HepG2 (cell line): ENCODE results near the gene MAIP1. TPM values are rescaled to one million over a fixed set of nuclear protein-coding genes. Genes with fewer than 3 reads are reported as not detected.

Experiments used
- ATAC-seq: fragments of 200-7000 bp; cut with Tn5 transposase; 3 replicates; pipeline ENCODE4 v1.9.1; 2020; ENCODE audit warnings: mild to moderate bottlenecking, moderate library complexity
- BruUV-seq: library from RNA; stranded (reverse); fragments of 400-500 nt; replicated peaks from 2 replicates; lab custom pipeline; 2021; lab: Mats Ljungman, UMichigan
- CTCF ChIA-PET: fragments of 300-600 bp; formaldehyde crosslinking; extraction: SDS; loops from one replicate; lab custom pipeline; 2021; ENCODE audit warnings: low total read pairs, inconsistent platforms, low intra/inter-chr PET ratio; lab: Yijun Ruan, JAX
- POLR2A ChIA-PET: fragments of 350-600 bp; sonication (Branson Sonifier 250); formaldehyde crosslinking; loops from one replicate; lab custom pipeline; 2020; ENCODE audit warnings: antibody characterized with exemption, inconsistent platforms; lab: Yijun Ruan, JAX
- DNase-seq: peaks from one replicate; pipeline ENCODE4 v3.0.0-alpha.2; 2015; ENCODE audit warnings: low spot score
- FAIRE-seq: peaks from 3 replicates; lab custom pipeline; 2011; peaks lifted over from hg19 to GRCh38; lab: Jason Lieb, UNC
- H2AFZ ChIP-seq: one replicate; pipeline ENCODE4 v1.6.1; 2011; ENCODE audit warnings: low read length, inconsistent platforms
- H3K27ac ChIP-seq: fragments of 300-600 bp; 3 replicates; pipeline ENCODE4 v1.8.0; 2011; ENCODE audit warnings: mixed run types, mild to moderate bottlenecking, mixed read lengths, low read length, inconsistent platforms; ENCODE audit not compliant: insufficient read depth; ENCODE audit errors: extremely low read length
- H3K27me3 ChIP-seq, 2 experiments: fragments of 200-600 bp in 1 of 2; 2 replicates in 1 of 2; 3 replicates in 1 of 2; pipeline versions ENCODE4 v1.6.0 to v1.8.0; 2011; ENCODE audit warnings: low read length in 2 of 2, mild to moderate bottlenecking in 2 of 2, moderate library complexity in 2 of 2, inconsistent platforms in 1 of 2; ENCODE audit not compliant: insufficient read depth in 2 of 2, control insufficient read depth in 1 of 2
- H3K36me3 ChIP-seq, 2 experiments: fragments of 200-600 bp in 1 of 2; replicated peaks in 1 of 2; 2 replicates in 1 of 2; 3 replicates in 1 of 2; pipeline versions ENCODE4 v1.5.1 to v1.8.0; 2011; ENCODE audit warnings: low read length in 2 of 2, inconsistent platforms in 1 of 2; ENCODE audit not compliant: insufficient read depth in 2 of 2, control insufficient read depth in 1 of 2
- H3K4me1 ChIP-seq: 2 replicates; pipeline ENCODE4 v1.5.1; 2012; ENCODE audit warnings: low read length, inconsistent platforms; ENCODE audit not compliant: insufficient read depth
- H3K4me2 ChIP-seq: 2 replicates; pipeline ENCODE4 v1.6.0; 2011; ENCODE audit warnings: low read depth, low read length, inconsistent platforms
- H3K4me3 ChIP-seq, 3 experiments: fragments of 200-600 bp in 1 of 3; sonication (generic), shearing (Covaris generic) in 1 of 3; replicated peaks in 1 of 3; 2 replicates each; pipeline ENCODE4 v1.5.1; 2011 to 2016; ENCODE audit warnings: low read length in 3 of 3, inconsistent platforms in 2 of 3, low read depth in 2 of 3, mild to moderate bottlenecking in 2 of 3, control low read depth in 1 of 3, mixed read lengths in 1 of 3; ENCODE audit not compliant: insufficient read depth in 1 of 3
- H3K79me2 ChIP-seq: one replicate; pipeline ENCODE4 v1.6.1; 2011; ENCODE audit warnings: low read length, inconsistent platforms; ENCODE audit not compliant: insufficient read depth
- H3K9ac ChIP-seq: 2 replicates; pipeline ENCODE4 v1.6.0; 2011; ENCODE audit warnings: mild to moderate bottlenecking, low read depth, low read length, inconsistent platforms; ENCODE audit not compliant: insufficient read depth
- H3K9me3 ChIP-seq: 2 replicates; pipeline ENCODE4 v1.5.1; 2012; ENCODE audit warnings: mild to moderate bottlenecking, low read length
- H4K20me1 ChIP-seq: 2 replicates; pipeline ENCODE4 v1.6.0; 2011; ENCODE audit warnings: inconsistent platforms, mild to moderate bottlenecking, low read length, moderate library complexity; ENCODE audit not compliant: insufficient read depth
- FOSL2 ChIP-seq: sonication (generic); formaldehyde crosslinking; IDR thresholded peaks from 2 replicates; pipeline ENCODE4 v1.4.0; 2020; ENCODE audit warnings: missing genetic modification reagents
- FOXC1 ChIP-seq: sonication (generic); formaldehyde crosslinking; IDR thresholded peaks from 2 replicates; pipeline ENCODE4 v1.8.0; 2022; ENCODE audit warnings: mild to moderate bottlenecking, missing genetic modification reagents, borderline replicate concordance
- NFE2 ChIP-seq: sonication (generic); formaldehyde crosslinking; IDR thresholded peaks from 2 replicates; pipeline ENCODE4 v1.4.0; 2020; ENCODE audit warnings: missing genetic modification reagents
- PPARG ChIP-seq: conservative IDR thresholded peaks from 2 replicates; pipeline ENCODE4 v1.6.1; 2016; ENCODE audit warnings: missing biosample characterization, missing genetic modification reagents
- RELA ChIP-seq: sonication (generic); formaldehyde crosslinking; IDR thresholded peaks from 2 replicates; pipeline ENCODE4 v1.4.0; 2020; ENCODE audit warnings: missing genetic modification reagents
- SOX6 ChIP-seq, 2 experiments: fragments of 450-650 bp in 1 of 2; sonication (generic) in 1 of 2; formaldehyde crosslinking in 1 of 2; IDR thresholded peaks; 2 replicates each; pipeline versions ENCODE4 v1.4.0 to v1.6.1; 2017 to 2020; ENCODE audit warnings: antibody characterized with exemption in 1 of 2, mild to moderate bottlenecking in 1 of 2, missing genetic modification reagents in 1 of 2
- ZMYM4 ChIP-seq: sonication (generic); formaldehyde crosslinking; IDR thresholded peaks from 2 replicates; pipeline ENCODE4 v1.8.1; 2023; ENCODE audit warnings: mild to moderate bottlenecking, missing genetic modification reagents
- ZNF124 ChIP-seq: sonication (generic); formaldehyde crosslinking; IDR thresholded peaks from 2 replicates; pipeline ENCODE4 v1.4.0; 2020; ENCODE audit warnings: missing genetic modification reagents
- ZNF17 ChIP-seq: sonication (generic); formaldehyde crosslinking; IDR thresholded peaks from 2 replicates; pipeline ENCODE4 v1.5.0; 2020; ENCODE audit warnings: mild to moderate bottlenecking, missing genetic modification reagents
- ZNF343 ChIP-seq: sonication (generic); formaldehyde crosslinking; IDR thresholded peaks from 2 replicates; pipeline ENCODE4 v1.4.0; 2020; ENCODE audit warnings: mild to moderate bottlenecking, missing genetic modification reagents
- ZNF547 ChIP-seq: sonication (generic); formaldehyde crosslinking; IDR thresholded peaks from 2 replicates; pipeline ENCODE4 v1.5.1; 2020; ENCODE audit warnings: mild to moderate bottlenecking, missing genetic modification reagents
- ZNF549 ChIP-seq: sonication (generic); formaldehyde crosslinking; IDR thresholded peaks from 2 replicates; pipeline ENCODE4 v1.5.0; 2020; ENCODE audit warnings: missing genetic modification reagents
- WGBS: methylation state at CpG from one replicate; pipeline ENCODE4 v1.1.6; 2017; ENCODE audit warnings: low lambda C conversion rate; 5-methylcytosine and 5-hydroxymethylcytosine counted together
- in situ Hi-C: cut with HindIII; loops from 2 replicates; pipeline ENCODE4 v1.10.0; 2017; ENCODE audit warnings: low pct_unique_long_range_greater_than_20kb; ENCODE audit not compliant: extremely low pct_ligation_motif_present
- intact Hi-C: fragments of 100-400 bp; cut with micrococcal nuclease; formaldehyde crosslinking; loops from one replicate; pipeline ENCODE4 v1.10.0; 2022; ENCODE audit not compliant: unreplicated experiment
- polyA plus RNA-seq, 8 experiments: library from polyadenylated mRNA; depleted of rRNA in 3 of 8; stranded (reverse) in 7 of 8; unstranded in 1 of 8; fragments of >200 nt; fragmentation: Illumina TruSeq in 4 of 8; extraction: Trizol in 4 of 8; gene quantifications; 2 replicates each; pipeline versions ENCODE4 v1.2.1 to v1.2.3, GENCODE V29; 2011 to 2016; ENCODE audit warnings: low read depth in 4 of 8, missing spikeins in 1 of 8, mixed read lengths in 1 of 8; ENCODE audit not compliant: insufficient read depth in 1 of 8
- total RNA-seq, 5 experiments: library from RNA; depleted of rRNA; stranded (reverse); fragments of >200 nt; fragmentation: Illumina TruSeq; extraction: Trizol; gene quantifications; 2 replicates each; pipeline ENCODE4 v1.2.3, GENCODE V29; 2016; ENCODE audit warnings: low read depth in 1 of 5
- TF ChIP-seq, protein P1 (sequence below): sonication (generic); formaldehyde crosslinking; IDR thresholded peaks from 2 replicates; pipeline ENCODE4 v1.8.1; 2023; ENCODE audit warnings: mild to moderate bottlenecking, missing genetic modification reagents, borderline replicate concordance
- TF ChIP-seq, protein P2 (sequence below): sonication (generic); formaldehyde crosslinking; IDR thresholded peaks from 2 replicates; pipeline ENCODE4 v1.5.0; 2020; ENCODE audit warnings: missing genetic modification reagents, mild to moderate bottlenecking, borderline replicate concordance

The MAIP1 gene
- total and polyA plus RNA-seq, 2 of the 13 experiments (the other 11 are each of a cell fraction or from before 2014, with no cell fraction given): 22.3 to 72.9 TPM

DNA sequence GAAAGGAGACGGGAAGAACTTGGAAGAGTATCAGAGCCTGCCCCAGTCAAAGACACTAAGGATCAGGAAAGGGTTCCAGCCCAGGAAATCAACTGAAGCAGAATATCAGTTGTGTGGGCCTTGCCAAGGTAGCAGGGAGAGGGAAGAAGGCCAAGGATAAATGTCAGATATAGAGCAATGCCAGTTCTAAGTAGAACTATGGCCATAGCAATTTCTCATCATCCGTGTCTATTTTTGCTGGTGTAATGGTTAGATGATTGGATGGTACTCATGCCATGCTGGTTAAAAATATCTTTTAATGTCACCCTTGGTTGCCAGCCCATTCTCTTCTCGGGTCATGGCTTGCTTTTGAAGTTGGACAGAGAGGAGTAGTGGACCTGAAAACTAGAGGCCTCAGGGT, 41.9 kb downstream of the MAIP1 start (continued):
- TF ChIP-seq FOXC1: no peak

DNA sequence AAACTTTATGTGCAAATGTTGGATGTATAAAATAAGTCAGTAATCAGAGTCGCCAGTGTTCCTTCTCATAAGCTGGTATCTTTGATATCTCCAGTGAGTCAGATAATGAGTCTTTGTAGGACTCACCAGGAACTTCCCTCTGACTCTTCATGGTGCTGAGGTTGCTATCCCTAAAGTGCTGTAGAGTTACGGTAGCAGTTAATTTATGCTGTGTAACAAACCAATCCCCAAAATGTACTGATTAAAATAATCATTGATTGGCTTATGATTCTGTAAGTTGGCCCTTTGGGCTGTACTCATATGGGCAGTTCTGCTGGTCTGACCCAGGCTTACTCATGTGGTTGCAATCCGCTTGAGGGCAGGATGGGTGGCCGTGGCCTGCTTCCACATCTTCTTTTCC, 43.8 kb downstream of the MAIP1 start:
- no peak for TF ChIP-seq PPARG (CRISPR knock-in tag)
- Histone ChIP-seq H2AFZ (no peak overlapping the region), H3K9ac (no peak overlapping the region), H3K27ac (no peak overlapping the region), H3K9me3 (no peaks in the 10 kb centered on the region), H3K27me3 (peaks cover 3 to 12% of the 10 kb centered on the region in 2 experiments; a peak in 2 of 5 replicates), H3K79me2 (no peaks in the 10 kb centered on the region), H4K20me1 (no peaks in the 10 kb centered on the region), H3K36me3 (no peaks in the 10 kb centered on the region), H3K4me3 (no peak overlapping the region), H3K4me2 (no peak overlapping the region), H3K4me1 (no peaks in the 10 kb centered on the region)
- ATAC-seq: no peak
- FAIRE-seq: no peak
- no TSS peak for BruUV-seq
- CTCF ChIA-PET: no interaction called here
- WGBS: 33% methylated on average over 4 of the region's 4 CpGs
- in situ Hi-C loops: no loop called here
- no peak for DNase-seq
- intact Hi-C loops: no loop called here
- POLR2A ChIA-PET: no interaction called here

GRCh38 chr2:200000444-200001163, 45.2 kb downstream of the MAIP1 start:
- Histone ChIP-seq H2AFZ (no peak overlapping the region), H3K27me3 (peaks cover 3 to 8% of the 10 kb centered on the region in 2 experiments; a peak in 2 of 5 replicates), H3K4me1 (no peaks in the 10 kb centered on the region), H3K9ac (no peak overlapping the region), H3K9me3 (no peaks in the 10 kb centered on the region), H3K4me3 (no peak overlapping the region), H3K4me2 (no peak overlapping the region), H3K79me2 (no peaks in the 10 kb centered on the region), H3K36me3 (no peaks in the 10 kb centered on the region), H3K27ac (no peak overlapping the region), H4K20me1 (no peaks in the 10 kb centered on the region)
- in situ Hi-C loops: no loop called here
- WGBS: 5% methylated on average over 2 of the region's 2 CpGs
- no peak for TF ChIP-seq ZNF549
- TF ChIP-seq, protein P1, sequence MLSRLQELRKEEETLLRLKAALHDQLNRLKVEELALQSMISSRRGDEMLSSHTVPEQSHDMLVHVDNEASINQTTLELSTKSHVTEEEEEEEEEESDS (CRISPR knock-in tag): no peak
- no peak for TF ChIP-seq RELA (CRISPR knock-in tag)
- no peak for TF ChIP-seq SOX6 (IDR thresholded peaks at IDR 0.05)
- TF ChIP-seq SOX6 (CRISPR knock-in tag; IDR thresholded peaks at IDR 0.05): no peak
- no peak for TF ChIP-seq FOSL2 (CRISPR knock-in tag)
- TF ChIP-seq, protein P2, sequence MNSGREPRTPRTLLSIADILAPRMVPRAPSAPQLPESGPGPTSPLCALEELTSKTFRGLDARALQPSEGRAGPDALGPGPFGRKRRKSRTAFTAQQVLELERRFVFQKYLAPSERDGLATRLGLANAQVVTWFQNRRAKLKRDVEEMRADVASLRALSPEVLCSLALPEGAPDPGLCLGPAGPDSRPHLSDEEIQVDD (CRISPR knock-in tag): no peak
- no peak for TF ChIP-seq ZNF17 (CRISPR knock-in tag)
- no peak for TF ChIP-seq ZMYM4 (CRISPR knock-in tag)
- TF ChIP-seq NFE2 (CRISPR knock-in tag): no peak
- TF ChIP-seq ZNF343: no peak
- TF ChIP-seq ZNF547: no peak
- TF ChIP-seq ZNF124: no peak
- intact Hi-C loops: no loop called here
- ChIA-PET POLR2A (no interaction called here), CTCF (no interaction called here)
- ATAC-seq (no peak), DNase-seq (no peak), FAIRE-seq (no peak)
- BruUV-seq: no TSS peak
